ENCODE results near the gene GOLT1B. TPM values are rescaled to one million over a fixed set of nuclear protein-coding genes. Genes with fewer than 3 reads are reported as not detected.

The GOLT1B gene
- polyA plus RNA-seq, 1 experiment, result 78.0 TPM

DNA sequence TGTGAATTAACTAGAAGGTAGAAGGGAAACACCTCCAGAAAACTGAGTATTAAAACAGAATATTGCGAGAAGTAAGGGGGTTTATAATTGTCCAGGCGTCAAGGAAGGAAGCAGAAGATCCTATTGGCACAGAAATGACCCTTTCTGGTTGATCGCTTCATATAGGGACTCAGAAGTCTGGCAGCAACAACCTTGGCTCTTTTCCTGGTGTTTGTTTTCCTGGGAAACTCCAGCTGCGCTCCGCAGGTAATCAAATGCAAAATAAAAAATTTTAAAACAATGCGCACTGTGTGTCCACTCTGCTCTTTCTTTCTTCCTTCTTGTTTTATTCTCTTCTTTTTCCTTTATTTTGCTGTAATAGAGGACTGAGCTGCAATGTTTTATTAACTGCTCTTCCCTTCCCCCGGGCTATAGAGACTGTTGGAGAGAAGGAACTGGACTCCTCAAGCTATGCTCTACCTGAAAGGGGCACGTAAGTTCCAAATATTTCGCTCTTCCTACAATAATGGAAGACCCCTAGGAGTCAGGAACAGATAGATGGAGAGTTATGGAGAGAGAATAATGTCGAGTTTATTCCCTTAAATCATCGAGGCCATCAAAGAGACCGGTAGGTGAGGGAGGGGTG is 25.2 kb downstream of the GOLT1B start:
- Histone ChIP-seq H3K27me3 (ENCODE audit: control insufficient read depth, insufficient read depth, low read length) (peaks cover 3% of the 10 kb centered on the region), H3K27ac (ENCODE audit: low read depth, low read length) (no peak overlapping the region), H3K9me3 (ENCODE audit: control insufficient read depth, insufficient read depth, low read length) (no peaks in the 10 kb centered on the region), H3K4me3 (ENCODE audit: low read depth, low read length) (peak overlapping the region; percentile 62)
- TF ChIP-seq, protein P1, sequence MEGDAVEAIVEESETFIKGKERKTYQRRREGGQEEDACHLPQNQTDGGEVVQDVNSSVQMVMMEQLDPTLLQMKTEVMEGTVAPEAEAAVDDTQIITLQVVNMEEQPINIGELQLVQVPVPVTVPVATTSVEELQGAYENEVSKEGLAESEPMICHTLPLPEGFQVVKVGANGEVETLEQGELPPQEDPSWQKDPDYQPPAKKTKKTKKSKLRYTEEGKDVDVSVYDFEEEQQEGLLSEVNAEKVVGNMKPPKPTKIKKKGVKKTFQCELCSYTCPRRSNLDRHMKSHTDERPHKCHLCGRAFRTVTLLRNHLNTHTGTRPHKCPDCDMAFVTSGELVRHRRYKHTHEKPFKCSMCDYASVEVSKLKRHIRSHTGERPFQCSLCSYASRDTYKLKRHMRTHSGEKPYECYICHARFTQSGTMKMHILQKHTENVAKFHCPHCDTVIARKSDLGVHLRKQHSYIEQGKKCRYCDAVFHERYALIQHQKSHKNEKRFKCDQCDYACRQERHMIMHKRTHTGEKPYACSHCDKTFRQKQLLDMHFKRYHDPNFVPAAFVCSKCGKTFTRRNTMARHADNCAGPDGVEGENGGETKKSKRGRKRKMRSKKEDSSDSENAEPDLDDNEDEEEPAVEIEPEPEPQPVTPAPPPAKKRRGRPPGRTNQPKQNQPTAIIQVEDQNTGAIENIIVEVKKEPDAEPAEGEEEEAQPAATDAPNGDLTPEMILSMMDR (IDR thresholded peaks at IDR 0.05; ENCODE audit: low read depth, low read length), result no peak
- CTCF ChIA-PET, result no interaction called here
- POLR2A ChIA-PET, result no interaction called here
- no peak for DNase-seq (ENCODE audit: low read depth, low spot score)

GRCh38 chr12:21527451-21528180 is 26.0 kb downstream of the GOLT1B start:
- TF ChIP-seq, protein P1 (IDR thresholded peaks at IDR 0.05; ENCODE audit: low read depth, low read length), result no peak
- ChIA-PET POLR2A (no interaction called here), CTCF (interaction anchor here (2.3 kb wide), 1 partner anchor 153 kb away, joined by 5 read pairs; no protein-coding TSS in a partner anchor)
- H3K27ac ChIP-seq (ENCODE audit: low read depth, low read length), result no peak overlapping the region
- no peaks in the 10 kb centered on the region for H3K9me3 ChIP-seq (ENCODE audit: control insufficient read depth, insufficient read depth, low read length)
- H3K27me3 ChIP-seq (ENCODE audit: control insufficient read depth, insufficient read depth, low read length), result peaks cover 3% of the 10 kb centered on the region
- no peak for DNase-seq (ENCODE audit: low read depth, low spot score)
- peak overlapping the region; percentile 62 for H3K4me3 ChIP-seq (ENCODE audit: low read depth, low read length)

DNA sequence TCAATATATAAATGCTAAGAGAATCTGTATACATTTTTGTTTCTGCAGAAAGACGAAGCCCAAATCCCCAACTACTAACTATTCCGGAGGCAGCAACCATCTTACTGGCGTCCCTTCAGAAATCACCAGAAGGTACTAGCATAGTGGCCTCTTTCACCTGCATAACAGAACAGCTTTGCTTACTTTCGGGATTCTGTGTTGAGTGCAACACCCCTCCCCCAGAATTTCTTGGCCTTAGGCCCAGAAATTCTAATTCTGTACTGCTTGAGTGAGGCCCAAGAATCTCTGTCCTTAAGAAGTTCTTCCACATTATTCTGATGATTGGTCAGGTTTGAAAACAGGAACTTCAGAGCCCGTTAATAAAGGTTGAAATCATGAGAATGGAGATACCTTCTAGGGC is 27.4 kb downstream of the GOLT1B start:
- H3K4me3 ChIP-seq (ENCODE audit: low read depth, low read length), result no peak overlapping the region
- H3K27me3 ChIP-seq (ENCODE audit: control insufficient read depth, insufficient read depth, low read length), result peaks cover 3% of the 10 kb centered on the region
- POLR2A ChIA-PET, result no interaction called here
- DNase-seq (ENCODE audit: low read depth, low spot score), result no peak
- H3K27ac ChIP-seq (ENCODE audit: low read depth, low read length), result no peak overlapping the region
- TF ChIP-seq, protein P1 (IDR thresholded peaks at IDR 0.05; ENCODE audit: low read depth, low read length), result no peak
- H3K9me3 ChIP-seq (ENCODE audit: control insufficient read depth, insufficient read depth, low read length), result no peaks in the 10 kb centered on the region
- CTCF ChIA-PET, result interaction anchor here (2.3 kb wide), 1 partner anchor 152 kb away, joined by 5 read pairs; no protein-coding TSS in a partner anchor

- POLR2A ChIA-PET, result no interaction called here
- CTCF ChIA-PET, result interaction anchor here (2.3 kb wide), 1 partner anchor 152 kb away, joined by 5 read pairs; no protein-coding TSS in a partner anchor
- Histone ChIP-seq H3K27ac (ENCODE audit: low read depth, low read length) (no peak overlapping the region), H3K9me3 (ENCODE audit: control insufficient read depth, insufficient read depth, low read length) (no peaks in the 10 kb centered on the region), H3K4me3 (ENCODE audit: low read depth, low read length) (no peak overlapping the region), H3K27me3 (ENCODE audit: control insufficient read depth, insufficient read depth, low read length) (peaks cover 3% of the 10 kb centered on the region)
- no peak for DNase-seq (ENCODE audit: low read depth, low spot score)
- TF ChIP-seq, protein P1 (IDR thresholded peaks at IDR 0.05; ENCODE audit: low read depth, low read length), result no peak
Measured at GRCh38 chr12:21529456-21529855, 27.9 kb downstream of the GOLT1B start.

DNA sequence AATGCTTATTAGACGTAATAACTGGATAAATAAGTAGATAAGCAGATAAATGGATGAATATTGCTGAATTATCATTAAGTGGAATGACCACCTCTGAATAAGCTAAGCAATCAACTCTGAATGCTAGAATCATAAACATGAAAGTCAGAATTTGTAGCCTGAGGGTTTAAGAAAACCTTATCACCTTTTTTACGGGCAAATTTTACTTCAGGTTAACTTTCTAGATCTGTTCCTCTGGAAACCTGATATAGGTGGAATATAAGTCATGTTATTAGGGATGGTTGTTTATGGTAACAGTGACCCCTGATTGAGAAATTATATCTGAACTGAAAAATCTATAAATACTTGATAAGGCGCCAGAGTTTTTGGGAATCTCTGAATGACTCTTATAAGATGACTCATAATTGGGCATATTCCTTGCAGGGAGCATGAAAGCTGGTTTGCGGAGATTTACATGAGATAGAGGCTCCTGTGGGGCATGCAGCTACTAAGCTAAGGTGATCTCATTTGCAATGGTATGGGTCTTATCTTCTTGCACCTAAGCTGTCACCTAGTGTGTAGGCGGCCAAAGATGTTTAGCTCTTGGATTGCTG is 36.6 kb downstream of the GOLT1B start:
- ChIA-PET CTCF (no interaction called here), POLR2A (no interaction called here)
- no peaks in the 10 kb centered on the region for H3K27me3 ChIP-seq (ENCODE audit: control insufficient read depth, insufficient read depth, low read length)
- no peak for DNase-seq (ENCODE audit: low read depth, low spot score)
- no peak overlapping the region for H3K27ac ChIP-seq (ENCODE audit: low read depth, low read length)
- TF ChIP-seq, protein P1 (IDR thresholded peaks at IDR 0.05; ENCODE audit: low read depth, low read length), result no peak
- no peaks in the 10 kb centered on the region for H3K9me3 ChIP-seq (ENCODE audit: control insufficient read depth, insufficient read depth, low read length)
- no peak overlapping the region for H3K4me3 ChIP-seq (ENCODE audit: low read depth, low read length)
